ENCODE results near the gene PXDN.
"Not testable (repeated sequence)": the region's sequence is repeated elsewhere in the genome, so short reads cannot be mapped to it uniquely, and the experiment has no call there.

The PXDN gene

GRCh38 chr2:1742681-1743395 lies 1.5 kb downstream of the PXDN start:
- no peak for DNase-seq (ENCODE audit: low read depth, low spot score)

- DNase-seq (ENCODE audit: low read depth, low spot score) = no peak
These were observed 2.0 kb downstream of the PXDN start for GRCh38 chr2:1742301-1742680.

GRCh38 chr2:1741851-1742250 lies 2.5 kb downstream of the PXDN start:
- DNase-seq (ENCODE audit: low read depth, low spot score) = no peak

GRCh38 chr2:1740716-1741589 lies 3.4 kb downstream of the PXDN start:
- DNase-seq (ENCODE audit: low read depth, low spot score) = no peak

- DNase-seq (ENCODE audit: low read depth, low spot score) = no peak
These were observed 4.2 kb downstream of the PXDN start for GRCh38 chr2:1739961-1740715.

- DNase-seq (ENCODE audit: low read depth, low spot score) = no peak
These were observed 4.9 kb downstream of the PXDN start for GRCh38 chr2:1739322-1739957.

GRCh38 chr2:1738646-1739302 lies 5.5 kb downstream of the PXDN start:
- DNase-seq (ENCODE audit: low read depth, low spot score) = no peak

GRCh38 chr2:1738163-1738562 lies 6.2 kb downstream of the PXDN start:
- DNase-seq (ENCODE audit: low read depth, low spot score) = no peak

- DNase-seq (ENCODE audit: low read depth, low spot score) = no peak
These were observed 7.3 kb downstream of the PXDN start for GRCh38 chr2:1736997-1737480.

- no peak for DNase-seq (ENCODE audit: low read depth, low spot score)
These were observed 8.3 kb downstream of the PXDN start for GRCh38 chr2:1736045-1736444.

- DNase-seq (ENCODE audit: low read depth, low spot score) = not testable (repeated sequence)
These were observed 11.0 kb downstream of the PXDN start for GRCh38 chr2:1733298-1733697.

GRCh38 chr2:1731963-1732768 lies 12.1 kb downstream of the PXDN start:
- DNase-seq (ENCODE audit: low read depth, low spot score) = peak; percentile 75

GRCh38 chr2:1731447-1731962 lies 12.8 kb downstream of the PXDN start:
- no peak for DNase-seq (ENCODE audit: low read depth, low spot score)

GRCh38 chr2:1730015-1730927 lies 14.0 kb downstream of the PXDN start:
- no peak for DNase-seq (ENCODE audit: low read depth, low spot score)

- no peak for DNase-seq (ENCODE audit: low read depth, low spot score)
These were observed 15.1 kb downstream of the PXDN start for GRCh38 chr2:1729242-1729641.

- DNase-seq (ENCODE audit: low read depth, low spot score) = no peak
These were observed 15.5 kb downstream of the PXDN start for GRCh38 chr2:1728821-1729220.

GRCh38 chr2:1727796-1728474 lies 16.4 kb downstream of the PXDN start:
- no peak for DNase-seq (ENCODE audit: low read depth, low spot score)

- no peak for DNase-seq (ENCODE audit: low read depth, low spot score)
These were observed 17.1 kb downstream of the PXDN start for GRCh38 chr2:1727101-1727771.

Data from brain pericyte (primary cell).